K562 (cell line): Measurements from ENCODE around the gene BRD4. TPM values are rescaled to one million over a fixed set of nuclear protein-coding genes. Genes with fewer than 3 reads are reported as not detected.

ENCODE experiments used
- ATAC-seq: fragments of 200-7000 bp; cut with Tn5 transposase; 3 replicates; pipeline ENCODE4 v1.9.1; 2020; ENCODE audit warnings: moderate library complexity
- BruUV-seq: library from RNA; stranded (reverse); fragments of 400-500 nt; replicated peaks from 2 replicates; lab custom pipeline; 2021; lab: Mats Ljungman, UMichigan
- CTCF ChIA-PET: fragments of 300-600 bp; formaldehyde crosslinking; extraction: SDS; loops from one replicate; lab custom pipeline; 2021; ENCODE audit warnings: low intra/inter-chr PET ratio; lab: Yijun Ruan, JAX
- POLR2A ChIA-PET: fragments of 300-600, 350-650 bp; sonication (Branson Sonifier 250); formaldehyde crosslinking; extraction: SDS; loops from one replicate; lab custom pipeline; 2021; ENCODE audit warnings: antibody characterized with exemption, inconsistent platforms; lab: Yijun Ruan, JAX
- DNase-seq, 4 experiments: peaks; one replicate each; pipeline versions ENCODE4 v3.0.0 to v3.0.0-alpha.2; 2011 to 2018; ENCODE audit warnings: low spot score in 3 of 4, mixed read lengths in 3 of 4; ENCODE audit errors: extremely low read depth in 1 of 4
- FAIRE-seq: peaks from 2 replicates; lab custom pipeline; 2011; peaks lifted over from hg19 to GRCh38; lab: Jason Lieb, UNC
- H2AFZ ChIP-seq: 2 replicates; pipeline ENCODE4 v1.6.0; 2011; ENCODE audit warnings: low read depth, low read length, control low read depth, inconsistent platforms
- H3K27ac ChIP-seq: fragments of 200-600 bp; 3 replicates; pipeline ENCODE4 v1.8.0; 2011; ENCODE audit warnings: low read depth, mild to moderate bottlenecking, control low read depth, inconsistent platforms, low read length, moderate library complexity, mixed read lengths; ENCODE audit errors: extremely low read depth
- H3K27me3 ChIP-seq, 2 experiments: fragments of 300-600 bp in 1 of 2; 2 replicates in 1 of 2; 3 replicates in 1 of 2; pipeline versions ENCODE4 v1.6.0 to v1.8.0; 2011; ENCODE audit warnings: inconsistent platforms in 2 of 2, low read length in 2 of 2, mild to moderate bottlenecking in 1 of 2, mixed read lengths in 1 of 2, moderate library complexity in 1 of 2; ENCODE audit not compliant: control insufficient read depth in 2 of 2, insufficient read depth in 2 of 2
- H3K36me3 ChIP-seq: fragments of 300-600 bp; 3 replicates; pipeline ENCODE4 v1.8.0; 2011; ENCODE audit warnings: mild to moderate bottlenecking, low read length, inconsistent platforms; ENCODE audit not compliant: control insufficient read depth, insufficient read depth
- H3K4me1 ChIP-seq, 2 experiments: fragments of 200-600 bp in 1 of 2; replicated peaks in 1 of 2; 2 replicates in 1 of 2; 3 replicates in 1 of 2; pipeline versions ENCODE4 v1.5.1 to v1.8.0; 2011; ENCODE audit warnings: inconsistent platforms in 2 of 2, low read length in 2 of 2, mild to moderate bottlenecking in 1 of 2, mixed read lengths in 1 of 2, moderate library complexity in 1 of 2; ENCODE audit not compliant: control insufficient read depth in 2 of 2, insufficient read depth in 2 of 2
- H3K4me2 ChIP-seq: 2 replicates; pipeline ENCODE4 v1.6.1; 2011; ENCODE audit warnings: low read length, control low read depth, inconsistent platforms, mixed read lengths; ENCODE audit not compliant: insufficient read depth
- H3K4me3 ChIP-seq: fragments of 200-600 bp; sonication (generic), shearing (Covaris generic); 2 replicates; pipeline ENCODE4 v1.5.1; 2016; ENCODE audit warnings: control low read depth, inconsistent platforms
- H3K79me2 ChIP-seq: fragments of 200-600 bp; 3 replicates; pipeline ENCODE4 v1.8.0; 2011; ENCODE audit warnings: low read length, inconsistent platforms; ENCODE audit not compliant: control insufficient read depth, insufficient read depth
- H3K9ac ChIP-seq, 2 experiments: 2 replicates each; pipeline versions ENCODE4 v1.6.0 to v1.6.1; 2011; ENCODE audit warnings: low read depth in 2 of 2, low read length in 2 of 2, control low read depth in 1 of 2, inconsistent platforms in 1 of 2, mild to moderate bottlenecking in 1 of 2, mixed read lengths in 1 of 2; ENCODE audit not compliant: insufficient read depth in 1 of 2
- H3K9me1 ChIP-seq: one replicate; pipeline ENCODE4 v1.6.0; 2011; ENCODE audit warnings: inconsistent platforms, mild to moderate bottlenecking, low read length, moderate library complexity; ENCODE audit not compliant: control insufficient read depth, insufficient read depth
- H3K9me3 ChIP-seq: replicated peaks from 2 replicates; pipeline ENCODE4 v1.5.1; 2011; ENCODE audit warnings: low read depth, low read length, inconsistent platforms; ENCODE audit not compliant: control insufficient read depth, insufficient read depth
- H4K20me1 ChIP-seq: replicated peaks from 2 replicates; pipeline ENCODE4 v1.6.1; 2011; ENCODE audit warnings: low read length, inconsistent platforms, mixed read lengths; ENCODE audit not compliant: control insufficient read depth, insufficient read depth
- BCL6 ChIP-seq: fragments of 250-450 bp; sonication (Bioruptor Pico); IDR thresholded peaks from 2 replicates; pipeline ENCODE4 v1.4.0; 2020
- CEBPG ChIP-seq, 3 experiments: fragments of 200-800 bp in 1 of 3; sonication (Bioruptor generic) in 1 of 3; sonication (generic) in 1 of 3; formaldehyde crosslinking in 1 of 3; IDR thresholded peaks in 2 of 3; conservative IDR thresholded peaks in 1 of 3; 2 replicates each; pipeline versions ENCODE4 v1.6.1 to v1.8.0; 2016 to 2022; ENCODE audit warnings: missing compliant biosample characterization in 2 of 3, missing genetic modification characterization in 2 of 3, mild to moderate bottlenecking in 1 of 3, missing genetic modification reagents in 1 of 3
- DDX20 ChIP-seq: fragments of 450-650 bp; IDR thresholded peaks from 2 replicates; pipeline ENCODE4 v1.6.1; 2016; ENCODE audit warnings: missing genetic modification characterization, low read depth, mild to moderate bottlenecking, missing compliant biosample characterization, moderate library complexity
- FOXA3 ChIP-seq, 2 experiments: fragments of 450-650 bp in 1 of 2; sonication (generic) in 1 of 2; formaldehyde crosslinking; IDR thresholded peaks in 1 of 2; conservative IDR thresholded peaks in 1 of 2; 2 replicates each; pipeline versions ENCODE4 v1.4.0 to v1.8.0; 2020 to 2022; ENCODE audit warnings: mild to moderate bottlenecking in 2 of 2, missing genetic modification reagents in 1 of 2
- FOXO4 ChIP-seq: fragments of 450-650 bp; formaldehyde crosslinking; IDR thresholded peaks from 2 replicates; pipeline ENCODE4 v1.4.0; 2020; ENCODE audit warnings: mild to moderate bottlenecking, moderate library complexity
- KLF6 ChIP-seq: fragments of 250-450 bp; sonication (Bioruptor Pico); IDR thresholded peaks from 2 replicates; pipeline ENCODE4 v1.4.0; 2020; ENCODE audit warnings: mild to moderate bottlenecking, moderate library complexity, borderline replicate concordance
- LARP7 ChIP-seq: fragments of 450-650 bp; IDR thresholded peaks from 2 replicates; pipeline ENCODE4 v1.6.1; 2016
- MBD2 ChIP-seq: sonication (generic); IDR thresholded peaks from 2 replicates; pipeline ENCODE4 v1.6.1; 2016; ENCODE audit warnings: low read depth, borderline replicate concordance
- NR2C2 ChIP-seq, 2 experiments: fragments of 200-800 bp in 1 of 2; sonication (Bioruptor generic) in 1 of 2; sonication (generic) in 1 of 2; formaldehyde crosslinking in 1 of 2; IDR thresholded peaks; 2 replicates each; pipeline versions ENCODE4 v1.6.1 to v1.8.0; 2016 to 2022; ENCODE audit warnings: mild to moderate bottlenecking in 1 of 2, missing compliant biosample characterization in 1 of 2, missing genetic modification characterization in 1 of 2, missing genetic modification reagents in 1 of 2
- PHF8 ChIP-seq: fragments of 200-600 bp; sonication (generic); IDR thresholded peaks from 2 replicates; pipeline ENCODE4 v1.6.1; 2012; ENCODE audit warnings: mixed run types, mild to moderate bottlenecking, inconsistent platforms, low read length, moderate library complexity, borderline replicate concordance
- PTBP1 ChIP-seq: fragments of 200-400 bp; formaldehyde crosslinking; IDR thresholded peaks from 2 replicates; pipeline ENCODE4 v1.6.1; 2017; ENCODE audit warnings: low read depth, low read length
- TCF15 ChIP-seq: fragments of 250-450 bp; sonication (Bioruptor Pico); IDR thresholded peaks from 2 replicates; pipeline ENCODE4 v1.8.0; 2022; ENCODE audit warnings: moderate library complexity, mild to moderate bottlenecking, inconsistent platforms
- ZNF584 ChIP-seq: fragments of 200-800 bp; sonication (Bioruptor generic); IDR thresholded peaks from 2 replicates; pipeline ENCODE4 v1.6.1; 2016; ENCODE audit warnings: low read depth, mild to moderate bottlenecking, missing genetic modification characterization, missing compliant biosample characterization
- WGBS: fragments of 100-300 bp; shearing (Covaris generic); methylation state at CpG from one replicate; pipeline ENCODE4 v1.1.6; 2016; ENCODE audit warnings: low coverage, mixed read lengths; ENCODE audit not compliant: insufficient coverage; ENCODE audit errors: missing lambda C conversion rate; 5-methylcytosine and 5-hydroxymethylcytosine counted together
- in situ Hi-C: fragments of 300-500 bp; cut with MboI; formaldehyde crosslinking; loops from 4 replicates; pipeline ENCODE4 v1.15.0; 2018; ENCODE audit warnings: inconsistent platforms, mixed read lengths
- intact Hi-C: fragments of 100-400 bp; cut with micrococcal nuclease; formaldehyde crosslinking; loops from 2 replicates; pipeline ENCODE4 v1.14.2; 2022
- polyA plus RNA-seq, 8 experiments: library from polyadenylated mRNA; depleted of rRNA in 4 of 8; stranded (reverse) in 5 of 8; unstranded in 3 of 8; fragments of >200 nt; fragmentation: Nextera tagmentation in 2 of 8; fragmentation: Illumina TruSeq in 1 of 8; extraction: Ambion mirVana in 2 of 8; extraction: Trizol in 1 of 8; gene quantifications; 2 replicates each; pipeline versions ENCODE4 v1.2.1 to v1.2.3, GENCODE V29; 2011 to 2014; ENCODE audit warnings: inconsistent platforms in 1 of 8, missing spikeins in 1 of 8
- total RNA-seq, 7 experiments: library from RNA; depleted of rRNA in 6 of 7; stranded (reverse); fragments of >200 nt in 6 of 7; fragmentation: Illumina TruSeq in 2 of 7; extraction: Trizol in 2 of 7; gene quantifications; 2 replicates each; pipeline versions ENCODE4 v1.2.1 to v1.2.3, GENCODE V29; 2011 to 2021; ENCODE audit warnings: low replicate concordance in 1 of 7
- TF ChIP-seq, protein P1 (sequence below): fragments of 450-650 bp; IDR thresholded peaks from 2 replicates; pipeline ENCODE4 v1.6.1; 2017; ENCODE audit warnings: antibody characterized with exemption

The BRD4 gene
- total and polyA plus RNA-seq, 9 of the 15 experiments (the other 6 are each of a cell fraction or from before 2014, with no cell fraction given) = 1.8 to 105 (median 15.6) TPM

DNA sequence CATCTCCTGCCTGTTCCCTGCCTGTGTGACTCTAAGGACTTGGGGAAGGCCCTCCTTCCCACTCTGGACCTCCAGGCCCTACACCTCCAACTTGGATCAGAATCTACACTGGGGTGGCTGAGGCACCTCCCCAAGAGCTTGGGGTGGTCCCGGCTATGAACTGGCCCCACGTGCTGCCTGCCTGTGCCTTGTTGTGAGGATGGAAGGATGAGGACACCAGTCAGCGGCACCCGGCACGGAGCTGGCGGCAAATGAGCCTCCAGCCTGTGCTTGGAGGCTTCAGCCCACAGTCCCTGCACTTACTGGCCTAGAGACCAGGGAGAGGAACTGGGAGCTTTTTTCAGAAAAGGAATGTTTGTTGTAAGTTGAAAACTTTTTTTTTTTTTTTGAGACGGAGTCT is 38.8 kb upstream of the BRD4 start (continued):
- TF ChIP-seq, protein P1, sequence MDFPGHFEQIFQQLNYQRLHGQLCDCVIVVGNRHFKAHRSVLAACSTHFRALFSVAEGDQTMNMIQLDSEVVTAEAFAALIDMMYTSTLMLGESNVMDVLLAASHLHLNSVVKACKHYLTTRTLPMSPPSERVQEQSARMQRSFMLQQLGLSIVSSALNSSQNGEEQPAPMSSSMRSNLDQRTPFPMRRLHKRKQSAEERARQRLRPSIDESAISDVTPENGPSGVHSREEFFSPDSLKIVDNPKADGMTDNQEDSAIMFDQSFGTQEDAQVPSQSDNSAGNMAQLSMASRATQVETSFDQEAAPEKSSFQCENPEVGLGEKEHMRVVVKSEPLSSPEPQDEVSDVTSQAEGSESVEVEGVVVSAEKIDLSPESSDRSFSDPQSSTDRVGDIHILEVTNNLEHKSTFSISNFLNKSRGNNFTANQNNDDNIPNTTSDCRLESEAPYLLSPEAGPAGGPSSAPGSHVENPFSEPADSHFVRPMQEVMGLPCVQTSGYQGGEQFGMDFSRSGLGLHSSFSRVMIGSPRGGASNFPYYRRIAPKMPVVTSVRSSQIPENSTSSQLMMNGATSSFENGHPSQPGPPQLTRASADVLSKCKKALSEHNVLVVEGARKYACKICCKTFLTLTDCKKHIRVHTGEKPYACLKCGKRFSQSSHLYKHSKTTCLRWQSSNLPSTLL = no peak
- no peak for TF ChIP-seq PTBP1
- TF ChIP-seq FOXA3 (CRISPR knock-in tag; conservative IDR thresholded peaks at IDR 0.05 in 1 of 2, IDR thresholded peaks at IDR 0.05 in 1 of 2) = no peak
- TF ChIP-seq, all 486 proteins: peak for 0

GRCh38 chr19:15369594-15369891 is 37.2 kb upstream of the BRD4 start:
- 100% methylated on average over 3 of the region's 9 CpGs for WGBS
- FAIRE-seq = no peak
- no TSS peak for BruUV-seq
- Histone ChIP-seq H3K27ac (no peak overlapping the region), H4K20me1 (peaks cover 8% of the 10 kb centered on the region), H3K9me1 (peaks cover 3% of the 10 kb centered on the region), H3K9me3 (no peaks in the 10 kb centered on the region), H3K79me2 (peaks cover 16% of the 10 kb centered on the region), H3K27me3 (no peaks in the 10 kb centered on the region), H3K4me3 (no peak overlapping the region), H3K36me3 (peaks cover 96% of the 10 kb centered on the region; the same call in 2 of the 3 replicates), H2AFZ (no peak overlapping the region), H3K4me2 (no peak overlapping the region), H3K9ac (no peak overlapping the region), H3K4me1 (peaks cover 0 to 21% of the 10 kb centered on the region in 2 experiments; a peak in 2 of 5 replicates)
- ATAC-seq = no peak
- ChIA-PET CTCF (no interaction called here), POLR2A (interaction anchor here (3.4 kb wide), 1 partner anchor 9 kb away, joined by 21 read pairs; the partner anchor contains the start of gene AKAP8)
- in situ Hi-C loops (no loop called here), intact Hi-C loops (no loop called here)
- no peak for TF ChIP-seq LARP7
- no peak for TF ChIP-seq NR2C2 (CRISPR knock-in tag; IDR thresholded peaks at IDR 0.05)
- no peak for TF ChIP-seq NR2C2 (tag; IDR thresholded peaks at IDR 0.05)
- TF ChIP-seq MBD2 = no peak
- TF ChIP-seq DDX20 = no peak
- no peak for TF ChIP-seq CEBPG (CRISPR knock-in tag; IDR thresholded peaks at IDR 0.05)
- TF ChIP-seq CEBPG (tag; conservative IDR thresholded peaks at IDR 0.05 in 1 of 2, IDR thresholded peaks at IDR 0.05 in 1 of 2) = no peak
- no peak for TF ChIP-seq PHF8
- no peak for TF ChIP-seq TCF15
- TF ChIP-seq FOXO4 (CRISPR knock-in tag) = no peak
- no peak for TF ChIP-seq KLF6
- no peak for TF ChIP-seq ZNF584 (CRISPR knock-in tag)
- no peak for TF ChIP-seq BCL6
- DNase-seq = no peak
